HEK293 (cell line): ENCODE measurements around the gene YWHAG.
A peak's percentile ranks its signal among the peaks of the same experiment; 100 is the strongest.

Experiments
- CTCF ChIA-PET: fragments of 350-600 bp; formaldehyde crosslinking; extraction: SDS; loops from one replicate; lab custom pipeline; 2021; ENCODE audit warnings: antibody characterized with exemption; lab: Yijun Ruan, JAX
- POLR2A ChIA-PET: fragments of 300-600 bp; formaldehyde crosslinking; extraction: SDS; loops from one replicate; lab custom pipeline; 2020; ENCODE audit warnings: antibody characterized with exemption, inconsistent platforms; lab: Yijun Ruan, JAX
- H3K27ac ChIP-seq: fragments of 200-500 bp; sonication (Bioruptor generic); 2 replicates; pipeline ENCODE4 v1.5.1; 2014; ENCODE audit warnings: low read depth, low read length, control low read depth, inconsistent platforms; ENCODE audit errors: extremely low read depth
- H3K36me3 ChIP-seq, 2 experiments: fragments of 200-500 bp in 1 of 2; sonication (Bioruptor generic) in 1 of 2; 1 replicate in 1 of 2; 2 replicates in 1 of 2; pipeline ENCODE4 v1.5.1; 2014 to 2017; ENCODE audit warnings: inconsistent platforms in 2 of 2, low read length in 2 of 2; ENCODE audit not compliant: control insufficient read depth in 2 of 2, insufficient read depth in 1 of 2
- H3K4me1 ChIP-seq: fragments of 200-500 bp; sonication (Bioruptor generic); 2 replicates; pipeline ENCODE4 v1.5.1; 2014; ENCODE audit warnings: mild to moderate bottlenecking, low read length, inconsistent platforms; ENCODE audit not compliant: control insufficient read depth, insufficient read depth
- H3K4me3 ChIP-seq: 2 replicates; pipeline ENCODE4 v1.5.1; 2011; ENCODE audit warnings: low read depth, mild to moderate bottlenecking, control low read depth, low read length, moderate library complexity
- H3K9me3 ChIP-seq: fragments of 200-500 bp; sonication (Bioruptor generic); 2 replicates; pipeline ENCODE4 v1.5.1; 2014; ENCODE audit warnings: low read depth, low read length, inconsistent platforms; ENCODE audit not compliant: control insufficient read depth, insufficient read depth
- REST ChIP-seq: fragments of 450-650 bp; formaldehyde crosslinking; IDR thresholded peaks from 2 replicates; pipeline ENCODE4 v1.5.1; 2016; ENCODE audit warnings: missing biosample characterization, missing genetic modification characterization
- SP2 ChIP-seq: fragments of 450-650 bp; formaldehyde crosslinking; IDR thresholded peaks from 2 replicates; pipeline ENCODE4 v1.5.1; 2016; ENCODE audit warnings: missing biosample characterization, missing genetic modification characterization
- ZNF16 ChIP-seq: fragments of 450-650 bp; formaldehyde crosslinking; IDR thresholded peaks from 2 replicates; pipeline ENCODE4 v1.5.1; 2016; ENCODE audit warnings: low read depth, missing biosample characterization, missing genetic modification characterization
- ZNF211 ChIP-seq: fragments of 450-650 bp; formaldehyde crosslinking; IDR thresholded peaks from 2 replicates; pipeline ENCODE4 v1.5.1; 2016; ENCODE audit warnings: low read depth, missing biosample characterization, missing genetic modification characterization
- ZNF324 ChIP-seq: fragments of 450-650 bp; formaldehyde crosslinking; IDR thresholded peaks from 2 replicates; pipeline ENCODE4 v1.5.1; 2016; ENCODE audit warnings: missing biosample characterization, missing genetic modification characterization

The YWHAG gene

GRCh38 chr7:76278540-76278939 lies 80.3 kb downstream of the YWHAG start:
- ChIA-PET CTCF (interaction anchor here (0.9 to 1.9 kb wide), 3 partner anchors 12 to 35 kb away, joined by 3 to 5 read pairs (median 4); no protein-coding TSS in a partner anchor), POLR2A (interaction anchor here (0.9 to 1.5 kb wide), 2 partner anchors 8 to 9 kb away, joined by 3 read pairs; no protein-coding TSS in a partner anchor)
- Histone ChIP-seq H3K9me3 (no peaks in the 10 kb centered on the region), H3K4me3 (no peak overlapping the region), H3K36me3 (no peaks in the 10 kb centered on the region), H3K4me1 (no peaks in the 10 kb centered on the region), H3K27ac (no peak overlapping the region)
- TF ChIP-seq ZNF324 (no peak), ZNF211 (tag by site-specific recombination) (no peak), SP2 (tag by site-specific recombination) (peak; percentile 46), ZNF16 (no peak), REST (tag by site-specific recombination) (no peak)
